BLaER1 treated with 17β-estradiol and CSF1 and Interleukin-3, amounts not matched to agents 10 nM and 100 nM (cell line): ENCODE results near the gene ELF1.

Experiments used
- H3K27ac ChIP-seq, 11 experiments: shearing (Covaris generic); formaldehyde crosslinking; 2 replicates each; pipeline ENCODE4 v1.8.1; 2022
- H3K27me3 ChIP-seq, 11 experiments: shearing (Covaris generic); formaldehyde crosslinking; 2 replicates each; pipeline ENCODE4 v1.8.1; 2022
- H3K36me3 ChIP-seq, 11 experiments: shearing (Covaris generic); formaldehyde crosslinking; 2 replicates each; pipeline ENCODE4 v1.8.1; 2022
- H3K4me1 ChIP-seq, 10 experiments: shearing (Covaris generic); formaldehyde crosslinking; 2 replicates each; pipeline ENCODE4 v1.8.1; 2022
- H3K4me2 ChIP-seq, 11 experiments: shearing (Covaris generic); formaldehyde crosslinking; 2 replicates each; pipeline ENCODE4 v1.8.1; 2022
- H3K4me3 ChIP-seq, 10 experiments: shearing (Covaris generic); formaldehyde crosslinking; 2 replicates each; pipeline ENCODE4 v1.8.1; 2022
- H3K9ac ChIP-seq, 11 experiments: shearing (Covaris generic); formaldehyde crosslinking; 2 replicates each; pipeline ENCODE4 v1.8.1; 2022
- H3K9me3 ChIP-seq, 11 experiments: shearing (Covaris generic); formaldehyde crosslinking; replicated peaks in 1 of 11; 2 replicates each; pipeline ENCODE4 v1.8.1; 2022
- H4K20me1 ChIP-seq, 11 experiments: shearing (Covaris generic); formaldehyde crosslinking; 2 replicates each; pipeline ENCODE4 v1.8.1; 2022
- Cebpa-rat ChIP-seq, 11 experiments: shearing (Covaris generic); IDR thresholded peaks; 2 replicates each; pipeline ENCODE4 v1.8.1; 2022

The ELF1 gene

GRCh38 chr13:41007744-41008128 lies 11.4 kb downstream of the ELF1 start:
- H3K27ac ChIP-seq = peak overlapping the region; percentile 4 to 97 (median 93); a peak in 21 of 22 replicates
- H4K20me1 ChIP-seq = peaks cover 15 to 98% (median 23%) of the 10 kb centered on the region in 11 experiments; a peak in 21 of 22 replicates
- peaks cover 12 to 36% (median 21%) of the 10 kb centered on the region in 11 experiments; a peak in 21 of 22 replicates for H3K36me3 ChIP-seq
- TF ChIP-seq Cebpa-rat (IDR thresholded peaks at IDR 0.05) = peak in 1 of 11 experiments; percentile 38; a peak in 1 of 22 replicates
- peak overlapping the region; percentile 34 to 86 (median 75); a peak in 21 of 22 replicates for H3K9ac ChIP-seq
- peak overlapping the region; percentile 80 to 95 (median 91) for H3K4me2 ChIP-seq
- no peaks in the 10 kb centered on the region for H3K27me3 ChIP-seq
- peak overlapping the region in 9 of 10 experiments; percentile 2 to 57 (median 50); a peak in 14 of 20 replicates for H3K4me3 ChIP-seq
- H3K9me3 ChIP-seq = no peaks in the 10 kb centered on the region
- H3K4me1 ChIP-seq = peaks cover 68 to 96% (median 89%) of the 10 kb centered on the region in 10 experiments

- peak overlapping the region; percentile 80 to 95 (median 91) for H3K4me2 ChIP-seq
- TF ChIP-seq Cebpa-rat (IDR thresholded peaks at IDR 0.05) = no peak
- H3K4me1 ChIP-seq = peaks cover 69 to 96% (median 89%) of the 10 kb centered on the region in 10 experiments
- no peaks in the 10 kb centered on the region for H3K9me3 ChIP-seq
- peaks cover 8 to 36% (median 20%) of the 10 kb centered on the region in 11 experiments; a peak in 21 of 22 replicates for H3K36me3 ChIP-seq
- H3K4me3 ChIP-seq = peak overlapping the region; percentile 1 to 57 (median 50); a peak in 17 of 20 replicates
- peak overlapping the region; percentile 4 to 97 (median 93); a peak in 21 of 22 replicates for H3K27ac ChIP-seq
- H3K9ac ChIP-seq = peak overlapping the region; percentile 34 to 86 (median 75); a peak in 20 of 22 replicates
- peaks cover 11 to 98% (median 17%) of the 10 kb centered on the region in 11 experiments; a peak in 21 of 22 replicates for H4K20me1 ChIP-seq
- H3K27me3 ChIP-seq = no peaks in the 10 kb centered on the region
Measured at GRCh38 chr13:41006978-41007743, 12.0 kb downstream of the ELF1 start.

- Histone ChIP-seq H3K36me3 (peaks cover 7 to 36% (median 20%) of the 10 kb centered on the region in 11 experiments; a peak in 20 of 22 replicates), H3K9me3 (no peaks in the 10 kb centered on the region), H3K4me2 (peak overlapping the region; percentile 80 to 93 (median 90)), H3K9ac (peak overlapping the region in 9 of 11 experiments; percentile 53 to 86 (median 80); a peak in 18 of 22 replicates), H3K4me1 (peaks cover 69 to 96% (median 89%) of the 10 kb centered on the region in 10 experiments), H3K27ac (peak overlapping the region; percentile 69 to 97 (median 93); a peak in 21 of 22 replicates), H3K4me3 (peak overlapping the region in 8 of 10 experiments; percentile 35 to 59 (median 52); a peak in 16 of 20 replicates), H3K27me3 (no peaks in the 10 kb centered on the region), H4K20me1 (peaks cover 2 to 98% (median 16%) of the 10 kb centered on the region in 11 experiments; a peak in 17 of 22 replicates)
- no peak for TF ChIP-seq Cebpa-rat (IDR thresholded peaks at IDR 0.05)
Measured at GRCh38 chr13:41006306-41006705, 12.8 kb downstream of the ELF1 start.

GRCh38 chr13:41005704-41006103 lies 13.4 kb downstream of the ELF1 start:
- H3K27ac ChIP-seq = peak overlapping the region; percentile 69 to 97 (median 93)
- peak overlapping the region; percentile 49 to 86 (median 76); a peak in 21 of 22 replicates for H3K9ac ChIP-seq
- H3K36me3 ChIP-seq = peaks cover 8 to 36% (median 19%) of the 10 kb centered on the region in 11 experiments; a peak in 18 of 22 replicates
- no peaks in the 10 kb centered on the region for H3K9me3 ChIP-seq
- H3K4me1 ChIP-seq = peaks cover 72 to 96% (median 89%) of the 10 kb centered on the region in 10 experiments
- H3K4me3 ChIP-seq = peak overlapping the region in 8 of 10 experiments; percentile 35 to 59 (median 52); a peak in 15 of 20 replicates
- H4K20me1 ChIP-seq = peaks cover 0 to 98% (median 18%) of the 10 kb centered on the region in 11 experiments; a peak in 15 of 22 replicates
- TF ChIP-seq Cebpa-rat (IDR thresholded peaks at IDR 0.05) = no peak
- no peaks in the 10 kb centered on the region for H3K27me3 ChIP-seq
- H3K4me2 ChIP-seq = peak overlapping the region; percentile 80 to 93 (median 90)

- peak overlapping the region; percentile 69 to 97 (median 93) for H3K27ac ChIP-seq
- peak overlapping the region; percentile 80 to 93 (median 90) for H3K4me2 ChIP-seq
- peak overlapping the region; percentile 49 to 86 (median 76); a peak in 21 of 22 replicates for H3K9ac ChIP-seq
- H3K36me3 ChIP-seq = peaks cover 11 to 40% (median 24%) of the 10 kb centered on the region in 11 experiments; a peak in 21 of 22 replicates
- peaks cover 75 to 99% (median 92%) of the 10 kb centered on the region in 10 experiments for H3K4me1 ChIP-seq
- H4K20me1 ChIP-seq = peaks cover 3 to 100% (median 23%) of the 10 kb centered on the region in 11 experiments; a peak in 18 of 22 replicates
- no peak for TF ChIP-seq Cebpa-rat (IDR thresholded peaks at IDR 0.05)
- no peaks in the 10 kb centered on the region for H3K27me3 ChIP-seq
- H3K9me3 ChIP-seq = no peaks in the 10 kb centered on the region; a peak in 1 of 22 replicates
- H3K4me3 ChIP-seq = peak overlapping the region; percentile 3 to 59 (median 50); a peak in 16 of 20 replicates
Measured at GRCh38 chr13:41004875-41005693, 14.0 kb downstream of the ELF1 start.

- H4K20me1 ChIP-seq = peaks cover 24 to 100% (median 41%) of the 10 kb centered on the region in 11 experiments
- peak overlapping the region in 7 of 11 experiments; percentile 2 to 83 (median 71); a peak in 13 of 22 replicates for H3K9ac ChIP-seq
- peaks cover 77 to 99% (median 92%) of the 10 kb centered on the region in 10 experiments for H3K4me1 ChIP-seq
- peak overlapping the region in 3 of 10 experiments; percentile 30 to 54 (median 52); a peak in 5 of 20 replicates for H3K4me3 ChIP-seq
- peak overlapping the region; percentile 56 to 93 (median 90) for H3K4me2 ChIP-seq
- H3K36me3 ChIP-seq = peaks cover 33 to 52% (median 48%) of the 10 kb centered on the region in 11 experiments
- H3K27ac ChIP-seq = peak overlapping the region in 10 of 11 experiments; percentile 69 to 97 (median 94); a peak in 17 of 22 replicates
- H3K27me3 ChIP-seq = no peaks in the 10 kb centered on the region
- TF ChIP-seq Cebpa-rat (IDR thresholded peaks at IDR 0.05) = no peak
- H3K9me3 ChIP-seq = no peaks in the 10 kb centered on the region; a peak in 2 of 22 replicates
Measured at GRCh38 chr13:41002606-41003005, 16.5 kb downstream of the ELF1 start.

- Histone ChIP-seq H3K4me2 (peak overlapping the region; percentile 56 to 93 (median 90)), H4K20me1 (peaks cover 33 to 100% (median 51%) of the 10 kb centered on the region in 11 experiments), H3K4me3 (peak overlapping the region in 3 of 10 experiments; percentile 18 to 54 (median 20); a peak in 1 of 20 replicates), H3K27me3 (no peaks in the 10 kb centered on the region), H3K9ac (peak overlapping the region in 8 of 11 experiments; percentile 2 to 83 (median 51); a peak in 13 of 22 replicates), H3K27ac (peak overlapping the region; percentile 2 to 97 (median 93); a peak in 19 of 22 replicates), H3K9me3 (no peaks in the 10 kb centered on the region; a peak in 2 of 22 replicates), H3K36me3 (peaks cover 35 to 62% (median 57%) of the 10 kb centered on the region in 11 experiments), H3K4me1 (peaks cover 79 to 99% (median 92%) of the 10 kb centered on the region in 10 experiments)
- TF ChIP-seq Cebpa-rat (IDR thresholded peaks at IDR 0.05) = no peak
Measured at GRCh38 chr13:41001695-41002094, 17.4 kb downstream of the ELF1 start.
